ENCODE data around the gene FAM120B.

- no peak for TF ChIP-seq CTCF (IDR thresholded peaks at IDR 0.05; ENCODE audit: poor library complexity, severe bottlenecking)
- no peak for TF ChIP-seq POLR2AphosphoS5 (IDR thresholded peaks at IDR 0.05)
- TF ChIP-seq TAF1 (IDR thresholded peaks at IDR 0.05; ENCODE audit: low read depth), result no peak
- no peak for TF ChIP-seq EZH2 (IDR thresholded peaks at IDR 0.05; ENCODE audit: borderline replicate concordance, insufficient read depth, low read length, poor library complexity, severe bottlenecking)
- no peak for TF ChIP-seq EP300 (conservative IDR thresholded peaks at IDR 0.05; ENCODE audit: poor library complexity, severe bottlenecking)
- no peak for TF ChIP-seq REST (IDR thresholded peaks at IDR 0.05; ENCODE audit: borderline replicate concordance)
- no peak for TF ChIP-seq MXI1 (conservative IDR thresholded peaks at IDR 0.05; ENCODE audit: poor library complexity, severe bottlenecking)
- TF ChIP-seq RAD21 (conservative IDR thresholded peaks at IDR 0.05), result no peak
- TF ChIP-seq SMC3 (conservative IDR thresholded peaks at IDR 0.05; ENCODE audit: poor library complexity), result no peak
Observed at GRCh38 chr6:170297576-170298330, 8.8 kb upstream of the FAM120B start.
